GM13976 (cell line): ENCODE measurements around the gene CD209.

ENCODE experiments used
- DNase-seq: peaks from one replicate; pipeline ENCODE4 v3.0.0; 2012; ENCODE audit warnings: low spot score
- CTCF ChIP-seq: IDR thresholded peaks from 2 replicates; pipeline ENCODE4 v1.5.1; 2012; ENCODE audit warnings: borderline replicate concordance, mild to moderate bottlenecking; ENCODE audit not compliant: insufficient read depth; ENCODE audit errors: extremely low read depth, missing control alignments, control extremely low read depth
- in situ Hi-C: fragments of 300-500 bp; cut with MboI; formaldehyde crosslinking; loops from one replicate; pipeline ENCODE4 v1.12.0; 2022; ENCODE audit warnings: low sequenced_read_pairs, mixed read lengths, inconsistent platforms; ENCODE audit not compliant: unreplicated experiment

CD209 gene

GRCh38 chr19:7788933-7789323 lies 41.6 kb upstream of the CD209 start:
- peak; percentile 7 for TF ChIP-seq CTCF
- DNase-seq: no peak
- in situ Hi-C loops: no loop called here

- DNase-seq: no peak
- in situ Hi-C loops: no loop called here
- no peak for TF ChIP-seq CTCF
Observed at GRCh38 chr19:7788178-7788932, 41.0 kb upstream of the CD209 start.

- in situ Hi-C loops: no loop called here
- DNase-seq: no peak
- TF ChIP-seq CTCF: no peak
Observed at GRCh38 chr19:7787602-7788177, 40.4 kb upstream of the CD209 start.

GRCh38 chr19:7787141-7787540 lies 39.8 kb upstream of the CD209 start:
- in situ Hi-C loops: no loop called here
- no peak for DNase-seq
- TF ChIP-seq CTCF: no peak

- in situ Hi-C loops: no loop called here
- DNase-seq: no peak
- TF ChIP-seq CTCF: no peak
Observed at GRCh38 chr19:7784856-7785255, 37.5 kb upstream of the CD209 start.

GRCh38 chr19:7783991-7784423 lies 36.7 kb upstream of the CD209 start:
- no peak for DNase-seq
- in situ Hi-C loops: no loop called here
- no peak for TF ChIP-seq CTCF

- in situ Hi-C loops: no loop called here
- TF ChIP-seq CTCF: no peak
- no peak for DNase-seq
Observed at GRCh38 chr19:7781157-7781556, 33.8 kb upstream of the CD209 start.
